ENCODE measurements around the gene OLA1. TPM values are rescaled to one million over a fixed set of nuclear protein-coding genes. Genes with fewer than 3 reads are reported as not detected.

The OLA1 gene
- polyA plus RNA-seq, 1 donor (not counting 4 experiments of a cell fraction or from before 2014, with no cell fraction given): 217 TPM

DNA sequence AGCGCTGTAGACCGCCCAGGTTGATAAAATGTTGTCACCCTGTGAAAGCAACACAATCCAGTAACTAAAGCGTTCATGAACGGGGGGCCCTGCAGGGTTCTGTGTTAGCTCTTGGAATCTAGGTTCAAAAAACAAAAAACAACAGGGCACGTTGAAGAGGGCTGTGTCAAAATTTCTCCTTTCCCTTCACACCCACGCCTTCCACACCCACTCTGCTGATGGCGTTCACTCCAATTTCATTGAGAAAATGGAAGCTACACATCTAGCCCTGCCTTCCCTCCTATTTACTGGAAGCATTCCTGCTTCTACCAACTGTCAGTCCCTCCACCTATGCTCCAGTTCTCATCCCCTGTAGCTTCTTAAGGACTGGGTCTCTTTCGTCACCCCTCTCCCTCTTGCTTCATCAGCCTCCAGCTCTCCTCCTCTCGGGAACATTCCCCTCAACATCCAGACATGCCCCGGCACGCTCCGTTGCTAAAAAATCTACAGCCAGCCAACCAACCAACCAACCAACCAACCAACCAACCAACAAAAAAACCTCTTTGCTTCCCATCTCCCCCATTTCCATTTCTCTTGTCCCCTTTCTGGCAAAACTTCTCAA, 184.7 kb downstream of the OLA1 start:
- Histone ChIP-seq H2AFZ (ENCODE audit: control insufficient read depth, low read length) (no peak overlapping the region), H3K9me1 (ENCODE audit: control insufficient read depth, extremely low read depth, insufficient read depth, low read length) (no peaks in the 10 kb centered on the region), H3K27me3 (ENCODE audit: control insufficient read depth, extremely low read depth, insufficient read depth, low read length) (no peaks in the 10 kb centered on the region), H4K20me1 (ENCODE audit: control insufficient read depth, extremely low read depth, insufficient read depth, low read length) (no peaks in the 10 kb centered on the region), H3K79me2 (ENCODE audit: control insufficient read depth, insufficient read depth, low read length) (no peaks in the 10 kb centered on the region), H3K36me3 (ENCODE audit: control insufficient read depth in 2 of 2, extremely low read depth in 1 of 2, insufficient read depth in 2 of 2, low read length in 2 of 2) (no peaks in the 10 kb centered on the region), H3K9ac (ENCODE audit: control insufficient read depth, extremely low read depth, insufficient read depth, low read length) (no peak overlapping the region), H3K4me1 (ENCODE audit: control insufficient read depth, extremely low read depth, insufficient read depth, low read length) (peaks cover 23% of the 10 kb centered on the region), H3K27ac (ENCODE audit: control insufficient read depth, insufficient read depth, low read length) (no peak overlapping the region), H3K9me3 (ENCODE audit: control insufficient read depth, low read depth, low read length) (no peaks in the 10 kb centered on the region), H3K4me2 (ENCODE audit: control insufficient read depth, extremely low read depth, insufficient read depth, low read depth, low read length) (no peak overlapping the region), H3K4me3 (ENCODE audit: control insufficient read depth in 2 of 3, extremely low read depth in 1 of 3, insufficient read depth in 2 of 3, low read depth in 1 of 3, low read length in 3 of 3) (no peak overlapping the region)
- TF ChIP-seq, protein P1, sequence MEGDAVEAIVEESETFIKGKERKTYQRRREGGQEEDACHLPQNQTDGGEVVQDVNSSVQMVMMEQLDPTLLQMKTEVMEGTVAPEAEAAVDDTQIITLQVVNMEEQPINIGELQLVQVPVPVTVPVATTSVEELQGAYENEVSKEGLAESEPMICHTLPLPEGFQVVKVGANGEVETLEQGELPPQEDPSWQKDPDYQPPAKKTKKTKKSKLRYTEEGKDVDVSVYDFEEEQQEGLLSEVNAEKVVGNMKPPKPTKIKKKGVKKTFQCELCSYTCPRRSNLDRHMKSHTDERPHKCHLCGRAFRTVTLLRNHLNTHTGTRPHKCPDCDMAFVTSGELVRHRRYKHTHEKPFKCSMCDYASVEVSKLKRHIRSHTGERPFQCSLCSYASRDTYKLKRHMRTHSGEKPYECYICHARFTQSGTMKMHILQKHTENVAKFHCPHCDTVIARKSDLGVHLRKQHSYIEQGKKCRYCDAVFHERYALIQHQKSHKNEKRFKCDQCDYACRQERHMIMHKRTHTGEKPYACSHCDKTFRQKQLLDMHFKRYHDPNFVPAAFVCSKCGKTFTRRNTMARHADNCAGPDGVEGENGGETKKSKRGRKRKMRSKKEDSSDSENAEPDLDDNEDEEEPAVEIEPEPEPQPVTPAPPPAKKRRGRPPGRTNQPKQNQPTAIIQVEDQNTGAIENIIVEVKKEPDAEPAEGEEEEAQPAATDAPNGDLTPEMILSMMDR (optimal IDR thresholded peaks at IDR 0.05 in 1 of 3, IDR thresholded peaks at IDR 0.05 in 1 of 3, conservative IDR thresholded peaks at IDR 0.05 in 1 of 3; ENCODE audit: extremely low read depth in 1 of 3, insufficient read depth in 2 of 3, low read length in 3 of 3): no peak
- no peak for TF ChIP-seq EZH2 (IDR thresholded peaks at IDR 0.05; ENCODE audit: low read length)
- FAIRE-seq (no peak), DNase-seq (ENCODE audit: low read depth, low spot score) (no peak)
- dilution Hi-C loops (cut with MboI; ENCODE audit: extremely low pct_ligation_motif_present, low sequenced_read_pairs): no loop called here

DNA sequence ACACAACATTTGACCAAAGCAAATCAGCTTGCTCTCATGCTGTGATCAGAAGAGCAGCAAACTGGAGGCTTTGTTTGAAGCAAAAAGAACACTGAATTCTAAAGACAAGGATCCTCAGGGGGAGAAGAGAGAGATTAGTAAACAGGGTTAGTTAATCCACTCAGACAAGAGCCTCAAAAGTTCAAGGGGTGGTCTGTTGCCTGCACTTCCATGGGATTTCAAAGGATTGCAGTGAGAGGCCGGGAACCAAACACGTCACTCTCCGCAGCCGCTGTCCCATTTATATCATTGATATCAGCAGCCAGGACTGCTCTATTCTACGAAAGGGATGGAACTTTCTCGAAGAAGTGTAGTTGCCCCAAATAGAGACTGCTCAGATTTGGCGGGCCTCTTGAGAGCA, 185.4 kb downstream of the OLA1 start:
- FAIRE-seq (no peak), DNase-seq (ENCODE audit: low read depth, low spot score) (no peak)
- Histone ChIP-seq H3K9ac (ENCODE audit: control insufficient read depth, extremely low read depth, insufficient read depth, low read length) (no peak overlapping the region), H3K9me3 (ENCODE audit: control insufficient read depth, low read depth, low read length) (no peaks in the 10 kb centered on the region), H3K4me3 (ENCODE audit: control insufficient read depth in 2 of 3, extremely low read depth in 1 of 3, insufficient read depth in 2 of 3, low read depth in 1 of 3, low read length in 3 of 3) (no peak overlapping the region), H3K36me3 (ENCODE audit: control insufficient read depth in 2 of 2, extremely low read depth in 1 of 2, insufficient read depth in 2 of 2, low read length in 2 of 2) (no peaks in the 10 kb centered on the region), H4K20me1 (ENCODE audit: control insufficient read depth, extremely low read depth, insufficient read depth, low read length) (no peaks in the 10 kb centered on the region), H2AFZ (ENCODE audit: control insufficient read depth, low read length) (no peak overlapping the region), H3K27ac (ENCODE audit: control insufficient read depth, insufficient read depth, low read length) (no peak overlapping the region), H3K27me3 (ENCODE audit: control insufficient read depth, extremely low read depth, insufficient read depth, low read length) (no peaks in the 10 kb centered on the region), H3K9me1 (ENCODE audit: control insufficient read depth, extremely low read depth, insufficient read depth, low read length) (no peaks in the 10 kb centered on the region), H3K4me2 (ENCODE audit: control insufficient read depth, extremely low read depth, insufficient read depth, low read depth, low read length) (no peak overlapping the region), H3K79me2 (ENCODE audit: control insufficient read depth, insufficient read depth, low read length) (no peaks in the 10 kb centered on the region), H3K4me1 (ENCODE audit: control insufficient read depth, extremely low read depth, insufficient read depth, low read length) (peaks cover 23% of the 10 kb centered on the region)
- TF ChIP-seq, protein P1 (optimal IDR thresholded peaks at IDR 0.05 in 1 of 3, IDR thresholded peaks at IDR 0.05 in 1 of 3, conservative IDR thresholded peaks at IDR 0.05 in 1 of 3; ENCODE audit: extremely low read depth in 1 of 3, insufficient read depth in 2 of 3, low read length in 3 of 3): no peak
- TF ChIP-seq EZH2 (IDR thresholded peaks at IDR 0.05; ENCODE audit: low read length): no peak
- dilution Hi-C loops (cut with MboI; ENCODE audit: extremely low pct_ligation_motif_present, low sequenced_read_pairs): no loop called here

All from keratinocyte (primary cell).